Ectodermal cell (in vitro differentiated cells): ENCODE data around the gene ZNF254. TPM values are rescaled to one million over a fixed set of nuclear protein-coding genes. Genes with fewer than 3 reads are reported as not detected.
"Not testable (repeated sequence)": the region's sequence is repeated elsewhere in the genome, so short reads cannot be mapped to it uniquely, and the experiment has no call there.

Experiments used
- H3K27ac ChIP-seq: 2 replicates; pipeline ENCODE4 v1.7.0; 2013; ENCODE audit warnings: mild to moderate bottlenecking, low read depth, low read length; ENCODE audit not compliant: insufficient read depth, poor library complexity, severe bottlenecking
- H3K27me3 ChIP-seq: 2 replicates; pipeline ENCODE4 v1.7.0; 2013; ENCODE audit warnings: mild to moderate bottlenecking, low read length; ENCODE audit not compliant: insufficient read depth, control insufficient read depth, poor library complexity, severe bottlenecking
- H3K36me3 ChIP-seq: one replicate; pipeline ENCODE4 v1.7.0; 2013; ENCODE audit warnings: low read length; ENCODE audit not compliant: control insufficient read depth, insufficient read depth
- H3K4me1 ChIP-seq: one replicate; pipeline ENCODE4 v1.7.0; 2013; ENCODE audit warnings: low read length; ENCODE audit not compliant: control insufficient read depth, insufficient read depth
- H3K4me3 ChIP-seq: 2 replicates; pipeline ENCODE4 v1.7.0; 2013; ENCODE audit warnings: low read depth, low read length, control low read depth; ENCODE audit not compliant: insufficient read depth
- H3K9me3 ChIP-seq: 2 replicates; pipeline ENCODE4 v1.7.0; 2013; ENCODE audit warnings: mild to moderate bottlenecking, low read length, moderate library complexity; ENCODE audit not compliant: control insufficient read depth
- WGBS, 2 experiments: methylation state at CpG; one replicate each; pipeline ENCODE4 v1.1.7; 2013; ENCODE audit warnings: missing lambda C conversion rate in 2 of 2; 5-methylcytosine and 5-hydroxymethylcytosine counted together
- polyA plus RNA-seq, 4 experiments: library from polyadenylated mRNA; stranded (reverse); fragments of 50-300 nt; gene quantifications; one replicate each; pipeline ENCODE4 v1.2.3, GENCODE V29; 2013

ZNF254 gene
- 43.0 TPM for polyA plus RNA-seq (2013, experiment 1 of 4)
- 43.2 TPM for polyA plus RNA-seq (2013, experiment 2 of 4)
- polyA plus RNA-seq (2013, experiment 3 of 4): 34.9 TPM
- polyA plus RNA-seq (2013, experiment 4 of 4): 41.6 TPM

DNA sequence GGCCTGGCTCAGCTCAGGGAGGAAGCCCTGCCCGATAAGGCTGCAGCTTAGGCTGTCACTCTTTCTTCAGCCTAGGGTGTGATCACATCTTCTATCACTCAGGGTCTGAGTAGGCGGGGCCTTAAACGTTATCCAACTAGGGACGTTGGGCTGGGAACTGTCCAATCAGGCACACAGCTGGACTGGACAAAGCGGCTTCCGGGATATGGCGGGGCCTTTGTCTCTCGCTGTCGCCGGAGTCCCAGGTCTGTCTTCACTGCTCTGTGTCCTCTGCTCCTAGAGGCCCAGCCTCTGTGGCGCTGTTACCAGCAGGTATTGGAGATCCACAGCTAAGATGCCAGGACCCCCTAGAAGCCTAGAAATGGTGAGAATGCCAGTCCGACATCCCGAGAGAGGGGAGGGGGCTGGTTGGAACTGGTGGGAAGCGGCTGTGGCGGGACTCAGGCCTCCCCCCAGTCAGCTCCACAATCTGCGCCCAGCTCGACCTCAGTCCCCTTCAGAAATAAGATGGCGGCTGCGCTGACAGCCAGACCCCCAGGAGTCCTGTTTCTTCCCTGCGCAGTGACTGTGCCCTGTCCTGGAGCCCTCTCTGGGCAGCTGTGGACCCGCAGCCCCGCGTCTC, at the start of gene ZNF254:
Gene ZNF254 (plus strand): TSS at position 214 of the 622 bp plus-strand sequence. CDS start 121 bp downstream, at position 335.
- Histone ChIP-seq H3K27ac (peak within 1 kb of the TSS; percentile 100), H3K9me3 (no peaks in the 10 kb centered on the region), H3K4me1 (peaks cover 4% of the 10 kb centered on the region), H3K27me3 (no peaks in the 10 kb centered on the region), H3K4me3 (peak within 1 kb of the TSS; percentile 72), H3K36me3 (peaks cover 9% of the 10 kb centered on the region)
- 1 to 3% methylated on average over 23 of the region's 23 CpGs for WGBS, 2 experiments

GRCh38 chr19:24040621-24041020, 46.4 kb upstream of the ZNF254 start:
- peaks cover 20% of the 10 kb centered on the region for H3K36me3 ChIP-seq
- H3K4me1 ChIP-seq: no peaks in the 10 kb centered on the region
- no peak overlapping the region for H3K4me3 ChIP-seq
- no peaks in the 10 kb centered on the region for H3K27me3 ChIP-seq
- WGBS, 2 experiments: 92 to 99% methylated on average over 3 of the region's 3 CpGs
- H3K27ac ChIP-seq: no peak overlapping the region
- H3K9me3 ChIP-seq: no peaks in the 10 kb centered on the region

DNA sequence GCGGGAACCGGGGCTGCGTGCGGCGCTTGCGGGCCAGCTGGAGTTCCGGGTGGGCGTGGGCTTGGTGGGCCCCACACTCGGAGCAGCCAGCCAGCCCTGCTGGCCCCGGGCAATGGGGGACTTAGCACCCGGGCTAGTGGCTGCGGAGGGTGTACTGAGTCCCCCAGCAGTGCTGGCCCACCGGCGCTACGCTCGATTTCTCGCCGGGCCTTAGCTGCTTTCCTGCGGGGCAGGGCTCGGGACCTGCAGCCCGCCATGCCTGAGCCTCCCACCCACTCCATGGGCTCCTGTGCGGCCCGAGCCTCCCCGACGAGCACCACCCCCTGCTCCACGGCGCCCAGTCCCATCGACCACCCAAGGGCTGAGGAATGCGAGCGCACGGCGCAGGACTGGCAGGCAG, 45.7 kb upstream of the ZNF254 start:
- H3K27me3 ChIP-seq, H3K27ac ChIP-seq, H3K9me3 ChIP-seq, H3K4me1 ChIP-seq, H3K4me3 ChIP-seq: not testable (repeated sequence)
- WGBS, 2 experiments: 99 to 100% methylated on average over 4 to 17 of the region's 32 CpGs
- peaks cover 18% of the 10 kb centered on the region for H3K36me3 ChIP-seq

- no peak overlapping the region for H3K4me3 ChIP-seq
- 94 to 100% methylated on average over 1 of the region's 1 CpG for WGBS, 2 experiments
- no peaks in the 10 kb centered on the region for H3K4me1 ChIP-seq
- peaks cover 42% of the 10 kb centered on the region for H3K36me3 ChIP-seq
- H3K27ac ChIP-seq: no peak overlapping the region
- H3K9me3 ChIP-seq: no peaks in the 10 kb centered on the region
- no peaks in the 10 kb centered on the region for H3K27me3 ChIP-seq
Observed at GRCh38 chr19:24046550-24046949, 40.4 kb upstream of the ZNF254 start.

DNA sequence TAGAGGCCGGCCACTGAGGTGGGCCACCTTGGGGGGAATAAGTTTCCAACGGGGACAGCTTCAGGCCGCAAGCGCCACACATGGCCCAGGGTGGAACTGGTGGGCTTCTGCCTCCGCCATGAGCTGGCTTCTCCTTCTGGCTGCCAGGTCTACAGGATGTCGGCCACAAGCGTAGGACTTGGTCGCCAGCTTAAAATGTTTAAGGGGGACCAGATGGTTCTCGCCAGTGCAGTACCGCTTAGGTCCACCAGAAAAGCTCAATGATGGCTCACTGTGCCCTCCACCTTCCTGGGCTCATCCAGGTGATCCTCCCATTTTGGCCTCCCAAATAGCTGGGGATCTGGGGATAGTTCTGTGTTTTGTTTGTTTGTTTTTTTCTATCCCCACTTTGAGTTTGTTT, 38.7 kb upstream of the ZNF254 start:
- WGBS, 2 experiments: 94 to 97% methylated on average over 10 of the region's 10 CpGs
- no peak overlapping the region for H3K27ac ChIP-seq
- H3K4me1 ChIP-seq: no peaks in the 10 kb centered on the region
- H3K36me3 ChIP-seq: peaks cover 58% of the 10 kb centered on the region
- no peaks in the 10 kb centered on the region for H3K27me3 ChIP-seq
- no peak overlapping the region for H3K4me3 ChIP-seq
- H3K9me3 ChIP-seq: no peaks in the 10 kb centered on the region

GRCh38 chr19:24049537-24049936, 37.5 kb upstream of the ZNF254 start:
- WGBS, 2 experiments: 89 to 93% methylated on average over 1 of the region's 1 CpG
- no peaks in the 10 kb centered on the region for H3K27me3 ChIP-seq
- no peaks in the 10 kb centered on the region for H3K4me1 ChIP-seq
- H3K27ac ChIP-seq: no peak overlapping the region
- H3K9me3 ChIP-seq: no peaks in the 10 kb centered on the region
- H3K36me3 ChIP-seq: peaks cover 70% of the 10 kb centered on the region
- no peak overlapping the region for H3K4me3 ChIP-seq

DNA sequence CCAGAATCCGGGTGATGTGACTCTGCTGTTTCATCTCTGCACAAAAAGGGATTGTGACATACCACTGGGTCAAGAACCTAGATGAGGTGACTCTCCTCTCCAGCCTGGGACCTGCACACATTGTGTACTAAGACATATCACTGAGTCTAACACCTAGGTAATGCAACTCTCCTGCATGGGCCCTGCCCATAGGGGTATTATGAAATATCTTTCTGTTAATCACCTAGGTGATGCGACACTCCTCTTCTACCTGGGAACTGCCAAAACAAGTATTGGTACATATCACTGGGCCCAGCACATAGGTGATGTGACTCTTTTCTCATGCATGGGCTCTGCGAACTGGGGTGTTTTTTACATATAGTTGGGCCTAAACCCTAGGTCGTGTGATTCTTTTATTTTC, 35.5 kb upstream of the ZNF254 start:
- Histone ChIP-seq H3K27me3 (no peaks in the 10 kb centered on the region), H3K36me3 (peaks cover 72% of the 10 kb centered on the region), H3K9me3 (no peaks in the 10 kb centered on the region), H3K27ac (no peak overlapping the region), H3K4me1 (no peaks in the 10 kb centered on the region), H3K4me3 (no peak overlapping the region)
- 95% methylated on average over 4 of the region's 4 CpGs for WGBS, 2 experiments

DNA sequence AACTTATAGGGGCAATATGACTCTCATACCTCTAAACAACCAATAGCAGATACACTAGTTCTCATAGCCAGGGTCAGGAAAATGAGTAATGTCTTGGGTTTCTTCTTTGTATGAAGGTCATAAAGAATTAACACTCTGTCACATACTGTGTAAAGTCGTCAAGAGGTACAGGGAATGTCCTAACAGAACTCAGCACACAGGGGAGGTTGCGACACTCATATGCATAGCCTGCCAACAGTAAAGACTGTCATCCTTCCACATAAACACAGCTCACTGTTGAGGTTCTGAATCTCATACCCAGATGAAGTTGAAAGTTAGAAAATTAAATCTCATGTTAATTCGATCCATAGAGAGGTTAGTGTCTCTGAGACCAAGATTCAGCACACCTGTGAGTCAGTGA, 34.2 kb upstream of the ZNF254 start:
- Histone ChIP-seq H3K36me3 (peaks cover 70% of the 10 kb centered on the region), H3K4me1 (no peaks in the 10 kb centered on the region), H3K9me3 (no peaks in the 10 kb centered on the region), H3K4me3 (no peak overlapping the region), H3K27ac (no peak overlapping the region), H3K27me3 (no peaks in the 10 kb centered on the region)
- 94 to 96% methylated on average over 3 of the region's 3 CpGs for WGBS, 2 experiments

DNA sequence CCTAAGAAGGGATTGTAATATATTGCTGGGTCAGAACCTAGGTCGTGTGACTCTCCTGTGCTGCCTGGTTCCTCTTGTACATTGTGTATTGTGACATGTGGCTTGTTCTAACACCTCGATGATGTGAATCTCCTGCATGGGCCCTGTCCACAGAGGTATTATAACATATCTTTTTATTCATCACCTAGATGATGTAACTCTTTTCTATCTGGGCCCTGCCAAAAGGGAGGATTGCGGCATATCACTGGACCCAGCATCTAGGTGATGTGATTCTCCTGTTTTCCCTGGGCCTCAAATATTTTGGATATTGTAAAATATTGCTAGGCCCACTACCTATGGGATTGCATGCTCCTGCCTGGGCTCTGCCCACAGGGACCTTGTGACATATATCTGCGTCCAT, 33.4 kb upstream of the ZNF254 start:
- Histone ChIP-seq H3K4me3 (no peak overlapping the region), H3K27me3 (no peaks in the 10 kb centered on the region), H3K27ac (no peak overlapping the region), H3K36me3 (peaks cover 70% of the 10 kb centered on the region), H3K4me1 (no peaks in the 10 kb centered on the region), H3K9me3 (no peaks in the 10 kb centered on the region)
- WGBS, 2 experiments: 93 to 96% methylated on average over 4 of the region's 4 CpGs

GRCh38 chr19:24054044-24054935, 32.7 kb upstream of the ZNF254 start:
- peaks cover 71% of the 10 kb centered on the region for H3K36me3 ChIP-seq
- 95 to 96% methylated on average over 5 of the region's 5 CpGs for WGBS, 2 experiments
- no peak overlapping the region for H3K27ac ChIP-seq
- H3K4me3 ChIP-seq: no peak overlapping the region
- no peaks in the 10 kb centered on the region for H3K4me1 ChIP-seq
- no peaks in the 10 kb centered on the region for H3K9me3 ChIP-seq
- H3K27me3 ChIP-seq: no peaks in the 10 kb centered on the region
